GM21619 (cell line): ENCODE data around the gene B3GALT6.

Experiments
- ATAC-seq: cut with Tn5 transposase; IDR thresholded peaks from one replicate; pipeline ENCODE4 v1.9.1; 2021; ENCODE audit not compliant: unreplicated experiment

Gene B3GALT6

DNA sequence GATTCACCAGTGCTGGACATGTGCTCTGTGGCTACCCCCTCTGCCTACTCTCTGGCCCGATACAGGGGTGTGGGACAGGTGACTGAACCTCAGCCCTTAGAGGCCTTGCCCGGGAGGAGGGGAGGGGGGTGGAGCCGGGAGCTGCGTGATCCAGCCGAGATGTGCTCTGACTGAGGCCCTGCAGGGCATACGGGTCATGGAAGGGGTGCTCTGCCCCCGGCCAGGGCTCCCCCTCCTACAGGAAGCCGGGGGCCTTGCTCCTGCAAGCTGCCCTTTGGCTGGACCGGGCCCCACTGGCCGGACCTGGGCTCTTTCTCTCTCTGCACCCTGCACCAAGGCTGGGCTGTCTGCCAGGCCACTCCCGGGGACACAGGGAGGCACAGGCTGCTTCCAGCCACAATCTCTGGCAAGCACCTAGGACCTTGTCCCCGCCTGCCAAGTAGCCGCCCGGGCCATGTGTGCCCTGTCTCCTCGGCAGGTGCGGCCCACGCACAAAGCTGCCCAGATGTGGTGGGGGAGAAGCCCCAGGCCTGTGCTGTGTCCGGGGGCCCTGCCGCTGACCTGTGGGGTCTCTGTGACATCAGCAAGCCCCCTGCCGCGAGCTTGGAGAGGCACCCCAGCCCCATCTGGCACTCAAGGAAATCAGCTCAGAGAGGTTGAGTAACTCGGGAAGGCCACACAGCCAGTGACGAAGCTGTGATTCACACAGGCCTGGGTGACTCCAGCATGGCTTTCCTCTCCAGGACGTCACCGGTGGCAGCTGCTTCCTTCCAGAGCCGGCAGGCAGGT, 49.7 kb downstream of the B3GALT6 start:
- no peak for ATAC-seq

DNA sequence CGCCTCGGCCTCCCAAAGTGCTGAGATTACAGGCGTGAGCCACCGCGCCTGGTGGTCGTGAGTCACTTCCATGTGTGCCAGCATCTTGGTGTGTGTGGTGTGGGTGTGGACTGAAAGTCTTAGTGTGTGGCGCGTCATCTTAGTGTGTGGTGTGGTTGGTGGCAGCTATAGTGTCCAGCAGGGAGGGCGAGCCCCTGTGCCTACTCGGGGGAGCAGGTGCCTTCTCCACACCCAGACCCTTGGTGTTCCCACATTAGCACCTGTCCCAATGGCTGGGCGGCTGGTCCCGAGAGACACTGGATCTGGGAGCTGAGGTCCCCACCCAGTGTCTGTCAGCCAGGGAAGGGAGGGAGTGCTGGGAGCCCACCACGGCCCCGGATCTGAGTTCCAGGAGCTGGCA, 51.0 kb downstream of the B3GALT6 start:
- no peak for ATAC-seq

DNA sequence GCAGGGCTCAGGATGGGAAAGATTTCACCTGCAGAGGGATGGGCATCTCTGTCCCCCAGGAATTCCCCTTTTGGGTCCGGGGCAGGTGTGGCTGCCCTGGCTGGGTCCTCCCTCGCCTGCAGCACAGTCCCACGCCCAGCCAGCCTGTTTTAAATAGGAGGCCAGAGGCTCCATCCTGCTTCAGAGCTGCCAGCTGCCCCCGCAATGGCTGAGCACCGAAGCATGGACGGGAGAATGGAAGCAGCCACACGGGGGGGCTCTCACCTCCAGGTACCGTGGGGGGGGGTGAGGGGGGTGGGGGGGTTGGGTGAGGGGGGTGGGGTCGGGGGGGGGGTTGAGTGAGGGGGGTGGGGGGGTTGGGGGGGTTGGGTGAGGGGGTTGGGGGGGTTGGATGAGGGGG, 51.8 kb downstream of the B3GALT6 start:
- no peak for ATAC-seq
